TTC549 (cell line): ENCODE results near the gene AGFG2.

Source experiments
- FAIRE-seq: peaks from 2 replicates; lab custom pipeline; 2012; peaks lifted over from hg19 to GRCh38; lab: Jason Lieb, UNC

AGFG2 gene

GRCh38 chr7:100613412-100614175 lies 74.6 kb downstream of the AGFG2 start:
- FAIRE-seq: no peak

GRCh38 chr7:100614308-100614861 lies 75.4 kb downstream of the AGFG2 start:
- no peak for FAIRE-seq
